Measurements from ENCODE around the gene PIN4.
"Not testable (repeated sequence)": the region's sequence is repeated elsewhere in the genome, so short reads cannot be mapped to it uniquely, and the experiment has no call there.

Gene PIN4

GRCh38 chrX:72181178-72182125, at the start of gene PIN4:
Gene PIN4, plus strand, starts transcription at chrX:72181757. Its CDS starts 29 bp downstream, at chrX:72181786.
- DNase-seq, result peak; percentile 52 to 88

DNA sequence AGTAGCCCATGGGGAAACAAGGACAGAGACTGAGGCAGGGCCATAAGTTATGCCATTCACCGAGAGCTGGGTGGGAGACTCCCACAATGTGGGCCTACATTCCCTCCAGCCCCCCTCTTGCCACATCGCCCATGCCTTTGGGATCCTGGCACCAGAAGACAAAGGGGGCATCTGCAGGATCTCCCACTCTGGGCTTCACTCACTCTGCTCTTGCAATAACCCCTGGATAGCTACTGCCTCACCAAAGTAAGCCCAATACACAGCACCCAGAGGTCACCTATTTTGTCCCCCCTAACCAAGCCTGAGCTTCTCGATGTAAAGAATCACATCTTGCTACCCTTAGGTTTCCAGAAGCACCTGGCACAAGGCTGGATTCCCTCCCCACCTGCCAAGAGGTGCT, 49.1 kb upstream of the PIN4 start:
- DNase-seq, result no peak

GRCh38 chrX:72133851-72134546, 47.6 kb upstream of the PIN4 start:
- no peak for DNase-seq

- no peak for DNase-seq
These were observed 43.6 kb upstream of the PIN4 start for GRCh38 chrX:72137846-72138495.

DNA sequence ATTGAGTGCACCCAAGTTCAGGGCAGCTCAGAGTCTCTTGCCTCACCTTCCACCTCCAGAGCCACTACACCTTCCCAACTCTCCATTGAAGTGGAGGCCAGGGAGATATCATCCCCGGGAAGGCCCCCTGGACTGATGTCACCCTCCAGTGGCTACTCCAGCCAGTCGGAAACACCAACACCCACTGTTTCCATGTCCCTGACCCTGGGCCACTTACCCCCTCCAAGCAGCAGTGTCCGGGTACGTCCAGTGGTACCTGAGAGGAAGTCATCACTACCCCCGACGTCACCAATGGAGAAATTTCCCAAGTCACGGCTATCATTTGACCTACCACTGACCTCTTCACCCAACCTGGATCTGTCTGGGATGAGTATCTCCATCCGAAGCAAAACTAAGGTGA, 42.0 kb upstream of the PIN4 start:
- no peak for DNase-seq

DNA sequence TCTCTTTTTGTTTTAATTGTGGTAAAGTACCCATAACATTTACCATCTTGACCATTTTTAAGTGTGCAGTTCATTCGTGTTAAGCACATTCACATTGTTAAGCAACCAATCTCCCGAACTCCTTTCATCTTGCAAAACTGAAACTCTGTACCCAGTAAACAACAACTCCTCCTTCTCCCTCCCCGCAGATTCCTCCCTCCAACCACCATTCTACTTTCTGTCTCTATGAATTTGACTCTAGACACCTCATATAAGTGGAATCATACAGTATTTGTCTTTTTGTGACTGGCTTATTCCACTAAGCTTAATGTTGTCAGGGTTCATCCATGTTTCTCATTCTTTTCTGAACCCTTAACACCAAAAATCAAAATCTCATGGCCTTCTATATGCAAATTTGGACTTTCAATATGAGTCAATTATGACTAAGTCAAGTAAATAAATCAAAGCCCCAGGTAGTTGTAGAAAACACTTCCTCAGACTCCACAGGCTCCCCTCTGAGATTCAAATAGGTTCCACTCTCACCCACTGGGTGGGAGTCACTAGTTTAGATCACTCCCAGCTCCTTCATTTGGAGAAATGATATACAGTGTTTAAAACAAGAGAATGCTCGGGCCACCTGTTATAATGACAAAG, 40.1 kb upstream of the PIN4 start:
- no peak for DNase-seq

DNA sequence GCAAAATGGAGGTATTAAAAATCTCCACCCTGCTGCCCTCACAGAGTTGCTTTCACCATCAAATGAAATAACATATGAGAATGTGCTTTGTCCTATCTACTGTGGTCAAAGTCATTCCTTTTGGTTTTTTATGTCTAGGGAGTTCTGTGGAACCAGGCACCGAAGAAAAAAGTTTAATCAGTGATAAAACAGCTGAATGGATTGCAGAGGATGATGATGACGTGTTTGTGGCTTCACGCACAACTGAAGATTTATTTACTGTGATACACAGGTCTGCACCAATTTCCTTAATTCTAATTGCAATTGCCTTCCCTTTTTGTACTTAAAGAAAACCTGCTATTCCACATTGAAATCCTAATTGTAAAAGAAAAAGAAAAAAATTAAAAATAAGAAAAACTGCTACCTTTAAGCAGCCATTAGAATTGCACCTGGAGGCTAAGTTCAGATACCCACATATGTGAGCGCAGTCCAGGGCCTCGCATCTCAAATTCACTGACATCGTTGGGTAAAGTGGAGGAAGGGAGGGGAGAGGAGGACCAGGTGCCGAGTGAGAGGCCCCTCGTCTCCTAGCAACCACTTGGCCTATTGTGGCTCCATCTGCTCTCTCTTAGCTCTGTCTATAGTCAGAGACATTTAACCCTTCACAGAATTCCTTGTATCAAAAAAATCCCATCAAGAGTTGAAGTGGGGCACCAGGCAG, 39.3 kb upstream of the PIN4 start:
- no peak for DNase-seq

- no peak for DNase-seq
These were observed 38.6 kb upstream of the PIN4 start for GRCh38 chrX:72142794-72143608.

DNA sequence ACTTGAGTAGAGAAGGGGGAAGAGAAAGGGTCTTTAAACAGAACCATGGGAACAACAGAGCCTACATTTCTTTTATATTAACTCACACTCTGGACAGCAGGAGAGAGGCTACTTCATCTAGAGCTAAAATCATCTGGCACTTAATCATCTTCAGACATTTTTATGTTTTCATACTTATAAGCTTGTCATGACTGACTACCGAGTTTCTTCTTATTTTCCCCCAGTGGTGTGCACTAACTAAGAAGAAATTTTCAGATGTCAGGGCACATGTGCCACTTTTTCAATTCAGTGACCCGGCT, 38.0 kb upstream of the PIN4 start:
- no peak for DNase-seq

DNA sequence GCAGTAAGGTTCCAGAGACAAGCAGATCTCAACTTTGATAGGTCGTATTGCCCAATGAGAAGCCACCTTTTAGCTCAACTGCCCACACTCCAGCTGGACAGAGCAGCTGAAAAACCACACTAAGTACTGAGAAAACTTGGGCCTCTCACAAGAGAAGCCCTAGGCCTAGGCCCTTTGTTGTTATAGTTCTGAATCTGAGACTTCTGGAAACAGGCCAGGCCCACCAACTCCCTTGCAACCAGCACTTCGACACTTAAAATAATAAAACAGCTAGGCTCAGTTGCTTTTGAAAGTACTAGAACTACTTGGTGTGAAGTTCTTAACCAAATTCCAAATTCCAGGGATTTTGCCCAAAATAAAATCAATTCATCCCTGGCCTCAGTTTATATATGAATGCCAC, 36.4 kb upstream of the PIN4 start:
- DNase-seq, result no peak

GRCh38 chrX:72146527-72146926, 35.0 kb upstream of the PIN4 start:
- no peak for DNase-seq

GRCh38 chrX:72158773-72159172, 22.8 kb upstream of the PIN4 start:
- no peak for DNase-seq

GRCh38 chrX:72159769-72160168, 21.8 kb upstream of the PIN4 start:
- DNase-seq, result no peak

- DNase-seq, result no peak
These were observed 16.0 kb upstream of the PIN4 start for GRCh38 chrX:72165551-72165950.

DNA sequence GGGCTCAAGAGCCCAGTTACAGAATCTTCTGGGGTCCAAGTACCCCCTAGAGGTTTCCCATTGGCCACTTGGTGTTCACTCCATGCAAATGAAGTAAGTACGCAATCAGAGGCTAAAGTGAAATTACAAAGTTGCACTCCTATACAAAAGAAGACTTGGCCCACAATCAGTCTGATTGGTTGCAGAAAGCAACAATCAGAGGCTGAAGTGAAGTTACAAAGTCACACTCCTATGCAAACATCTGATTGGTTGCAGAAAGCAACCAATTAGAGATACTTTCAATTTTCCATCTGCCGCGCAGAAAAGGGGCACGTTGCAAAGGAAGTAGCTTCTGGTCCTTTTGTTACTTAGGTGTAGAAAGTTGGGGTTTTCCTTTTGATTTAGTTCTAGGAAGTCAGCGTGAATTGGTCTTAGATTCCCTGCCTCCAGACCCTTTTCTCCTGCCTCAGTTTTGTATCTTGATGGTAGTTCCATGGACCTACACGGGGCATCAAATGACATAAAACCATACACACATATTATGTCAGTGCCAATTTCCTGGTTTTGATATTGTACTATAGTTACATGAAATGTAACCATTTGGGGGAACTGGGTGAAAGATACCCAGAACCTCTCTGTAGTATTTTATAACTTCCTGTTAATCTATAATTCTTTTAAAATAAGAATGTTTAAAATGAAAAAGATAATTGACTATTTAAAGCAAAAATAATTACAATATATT, 12.4 kb upstream of the PIN4 start:
- no peak for DNase-seq

DNA sequence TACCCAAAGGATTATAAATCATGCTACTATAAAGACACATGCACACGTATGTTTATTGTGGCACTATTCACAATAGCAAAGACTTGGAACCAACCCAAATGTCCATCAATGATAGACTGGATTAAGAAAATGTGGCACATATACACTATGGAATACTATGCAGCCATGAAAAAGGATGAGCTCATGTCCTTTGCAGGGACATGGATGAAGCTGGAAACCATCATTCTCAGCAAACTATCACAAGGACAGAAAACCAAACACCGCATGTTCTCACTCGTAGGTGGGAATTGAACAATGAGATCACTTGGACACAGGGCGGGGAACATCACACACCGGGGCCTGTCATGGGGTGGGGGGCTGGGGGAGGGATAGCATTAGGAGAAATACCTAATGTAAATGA, 5.3 kb upstream of the PIN4 start:
- not testable (repeated sequence) for DNase-seq

GRCh38 chrX:72176981-72177380, 4.6 kb upstream of the PIN4 start:
- DNase-seq, result no peak

DNA sequence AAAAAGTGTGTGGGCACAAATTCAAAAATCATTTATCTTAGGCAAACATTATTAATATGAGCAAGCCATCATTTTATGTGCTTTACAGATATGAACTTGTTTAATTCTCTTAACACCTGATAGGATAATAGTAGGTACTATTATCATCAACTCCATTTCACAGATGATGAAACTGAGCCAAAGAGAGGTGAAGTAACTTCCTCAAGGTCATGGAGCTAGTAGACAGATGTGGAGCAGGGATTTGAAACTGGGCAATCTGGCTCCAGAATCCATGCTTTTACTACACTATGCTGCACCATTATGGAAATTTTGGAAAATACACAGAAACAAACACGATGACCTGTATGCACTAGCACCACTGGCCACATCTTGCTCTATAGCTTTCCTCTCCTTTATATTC, 1.0 kb upstream of the PIN4 start:
- no peak for DNase-seq

DNA sequence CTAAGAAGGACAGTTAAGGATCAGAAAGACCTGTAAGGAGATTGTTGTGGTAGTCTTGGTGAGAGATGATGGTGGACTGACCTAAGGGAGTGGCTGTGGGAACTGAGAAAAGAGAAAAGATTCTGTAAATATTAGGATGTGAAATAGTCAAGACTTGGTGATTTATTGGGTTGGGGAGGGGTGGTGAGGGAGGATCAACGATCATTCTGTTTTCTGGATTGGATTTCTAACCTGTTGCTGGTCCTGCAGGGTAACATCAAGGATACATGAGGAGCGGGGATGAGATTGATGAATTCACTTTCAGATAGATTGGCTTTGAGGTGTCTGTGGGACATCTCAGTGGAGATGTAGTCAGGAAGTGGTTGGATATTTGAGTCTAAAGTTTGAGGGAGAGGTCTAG, 1.4 kb downstream of the PIN4 start:
- no peak for DNase-seq

DNA sequence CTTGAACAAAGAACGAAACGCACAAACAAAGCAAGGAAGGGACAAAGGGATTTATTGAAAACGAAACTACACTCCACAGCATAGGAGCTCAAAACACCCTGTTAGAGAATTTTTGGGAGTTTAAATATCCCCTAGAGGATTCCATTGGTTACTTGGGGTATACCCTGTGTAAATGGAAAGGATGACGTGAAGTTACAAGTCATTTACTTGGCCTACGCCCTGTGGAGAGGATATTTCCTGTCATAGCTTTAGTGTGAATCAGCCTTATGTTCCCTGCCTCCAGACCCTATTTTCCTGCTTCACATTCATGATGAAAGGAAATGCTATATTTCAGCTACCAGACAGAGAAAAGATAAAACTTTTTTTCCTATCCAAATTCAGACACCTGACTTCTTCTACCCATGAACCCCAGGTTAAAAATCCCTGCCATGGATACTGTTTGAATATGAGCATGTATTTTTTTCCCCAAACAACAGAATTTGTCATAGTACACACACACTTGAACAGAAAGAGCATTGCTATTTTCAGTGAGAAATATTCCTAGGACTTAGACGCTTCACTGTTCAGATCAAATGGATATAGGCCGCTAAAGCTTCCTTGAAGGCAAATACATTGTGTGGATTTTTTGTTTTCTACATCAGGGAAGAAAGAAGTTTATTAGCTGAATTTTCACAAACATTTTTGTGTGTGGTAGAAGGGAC, 20.4 kb downstream of the PIN4 start:
- DNase-seq, result peak; percentile 23 to 63

Measured in SW 1271 (cell line).